GM12878 (cell line): ENCODE measurements around the gene PCED1B. TPM values are rescaled to one million over a fixed set of nuclear protein-coding genes. Genes with fewer than 3 reads are reported as not detected.

Source experiments
- ATAC-seq: fragments of 200-7000 bp; cut with Tn5 transposase; 3 replicates; pipeline ENCODE4 v1.9.1; 2020; ENCODE audit warnings: mild to moderate bottlenecking, moderate library complexity
- BruUV-seq: library from RNA; stranded (reverse); fragments of 400-500 nt; replicated peaks from 2 replicates; lab custom pipeline; 2021; lab: Mats Ljungman, UMichigan
- CTCF ChIA-PET: fragments of 300-600 bp; sonication (Branson Sonifier 250); formaldehyde crosslinking; extraction: SDS; loops from one replicate; lab custom pipeline; 2021; ENCODE audit warnings: inconsistent platforms; lab: Yijun Ruan, JAX
- POLR2A ChIA-PET: fragments of 350-600 bp; formaldehyde crosslinking; extraction: SDS; loops from one replicate; lab custom pipeline; 2021; ENCODE audit warnings: inconsistent platforms; lab: Charles Lee
- RAD21 ChIA-PET: fragments of 300-600 bp; sonication (Branson Sonifier 250); formaldehyde crosslinking; loops from one replicate; lab custom pipeline; 2023; ENCODE audit warnings: antibody characterized with exemption; ENCODE audit not compliant: unreplicated experiment; lab: Charles Lee
- SMC1A ChIA-PET: fragments of 300-600 bp; sonication (Branson Sonifier 250); formaldehyde crosslinking; loops from one replicate; lab custom pipeline; 2023; ENCODE audit not compliant: unreplicated experiment, uncharacterized antibody; lab: Charles Lee
- DNase-seq: peaks from one replicate; pipeline ENCODE4 v3.0.0-alpha.2; 2011; ENCODE audit warnings: low read depth, low spot score
- FAIRE-seq: peaks from 3 replicates; lab custom pipeline; 2011; peaks lifted over from hg19 to GRCh38; lab: Jason Lieb, UNC
- H2AFZ ChIP-seq: 2 replicates; pipeline ENCODE4 v1.6.0; 2011; ENCODE audit warnings: low read depth, low read length, control low read depth; ENCODE audit not compliant: control insufficient read depth
- H3K27ac ChIP-seq: 2 replicates; pipeline ENCODE4 v1.5.1; 2011; ENCODE audit warnings: control low read depth; ENCODE audit not compliant: control insufficient read depth, insufficient read depth
- H3K27me3 ChIP-seq, 2 experiments: replicated peaks in 1 of 2; 2 replicates each; pipeline versions ENCODE4 v1.6.0 to v1.6.1; 2011; ENCODE audit warnings: low read length in 1 of 2; ENCODE audit not compliant: control insufficient read depth in 2 of 2, insufficient read depth in 2 of 2
- H3K36me3 ChIP-seq, 2 experiments: 2 replicates each; pipeline ENCODE4 v1.5.1; 2011; ENCODE audit warnings: low read length in 1 of 2; ENCODE audit not compliant: control insufficient read depth in 2 of 2, insufficient read depth in 2 of 2
- H3K4me1 ChIP-seq: 2 replicates; pipeline ENCODE4 v1.6.1; 2011; ENCODE audit warnings: mild to moderate bottlenecking, low read length, moderate library complexity, mixed read lengths; ENCODE audit not compliant: control insufficient read depth, insufficient read depth
- H3K4me2 ChIP-seq: 2 replicates; pipeline ENCODE4 v1.6.0; 2011; ENCODE audit warnings: control low read depth; ENCODE audit not compliant: control insufficient read depth, insufficient read depth
- H3K4me3 ChIP-seq: fragments of 200-600 bp; sonication (generic); 2 replicates; pipeline ENCODE4 v1.5.1; 2016
- H3K79me2 ChIP-seq: 2 replicates; pipeline ENCODE4 v1.6.0; 2011; ENCODE audit warnings: low read length; ENCODE audit not compliant: control insufficient read depth, insufficient read depth
- H3K9ac ChIP-seq: 2 replicates; pipeline ENCODE4 v1.8.0; 2011; ENCODE audit warnings: low read length, control low read depth, mixed read lengths; ENCODE audit not compliant: control insufficient read depth, insufficient read depth
- H3K9me3 ChIP-seq: replicated peaks from 3 replicates; pipeline ENCODE4 v1.5.1; 2011; ENCODE audit warnings: mild to moderate bottlenecking, low read length; ENCODE audit not compliant: control insufficient read depth, insufficient read depth
- H4K20me1 ChIP-seq: 2 replicates; pipeline ENCODE4 v1.6.0; 2011; ENCODE audit not compliant: control insufficient read depth, insufficient read depth
- ASH2L ChIP-seq: fragments of 300-600, 200-600 bp; sonication (generic); IDR thresholded peaks from 2 replicates; pipeline ENCODE4 v1.6.1; 2017; ENCODE audit warnings: low read depth, mild to moderate bottlenecking, borderline replicate concordance
- BCLAF1 ChIP-seq: fragments of 450-650 bp; IDR thresholded peaks from 2 replicates; pipeline ENCODE4 v1.6.1; 2017; ENCODE audit warnings: antibody characterized with exemption, mild to moderate bottlenecking, moderate library complexity
- CREM ChIP-seq: IDR thresholded peaks from 2 replicates; pipeline ENCODE4 v1.6.1; 2014; ENCODE audit warnings: antibody characterized with exemption, low read depth
- EGR1 ChIP-seq, 2 experiments: IDR thresholded peaks; 1 replicate in 1 of 2; 2 replicates in 1 of 2; pipeline ENCODE4 v1.6.1; 2011 to 2012; ENCODE audit warnings: low read depth in 2 of 2, low read length in 2 of 2, borderline replicate concordance in 1 of 2, mild to moderate bottlenecking in 1 of 2, moderate library complexity in 1 of 2
- EZH2 ChIP-seq: IDR thresholded peaks from 2 replicates; pipeline ENCODE4 v1.6.1; 2012; ENCODE audit warnings: low read depth, mild to moderate bottlenecking, control low read depth, inconsistent platforms, low read length, borderline replicate concordance; ENCODE audit not compliant: control insufficient read depth
- LARP7 ChIP-seq: fragments of 450-650 bp; IDR thresholded peaks from 2 replicates; pipeline ENCODE4 v1.6.1; 2017; ENCODE audit warnings: mild to moderate bottlenecking
- MXI1 ChIP-seq: fragments of 150-350 bp; IDR thresholded peaks from 2 replicates; pipeline ENCODE4 v1.6.1; 2011; ENCODE audit warnings: low read depth, mild to moderate bottlenecking, inconsistent platforms, low read length, improper control_type of control experiment
- MYB ChIP-seq: fragments of 150-350 bp; IDR thresholded peaks from 2 replicates; pipeline ENCODE4 v1.6.1; 2014; ENCODE audit warnings: mild to moderate bottlenecking, low read depth, low read length, borderline replicate concordance
- PKNOX1 ChIP-seq: fragments of 450-650 bp; IDR thresholded peaks from 2 replicates; pipeline ENCODE4 v1.6.1; 2016; ENCODE audit warnings: mild to moderate bottlenecking
- RBBP5 ChIP-seq: fragments of 200-600 bp; sonication (generic); conservative IDR thresholded peaks from 2 replicates; pipeline ENCODE4 v1.6.1; 2016
- SP1 ChIP-seq: IDR thresholded peaks from one replicate; pipeline ENCODE4 v1.6.1; 2011; ENCODE audit warnings: low read depth, low read length
- TBL1XR1 ChIP-seq: IDR thresholded peaks from 2 replicates; pipeline ENCODE4 v1.6.1; 2012; ENCODE audit warnings: low read depth, low read length, improper control_type of control experiment
- ZSCAN29 ChIP-seq: fragments of 450-650 bp; IDR thresholded peaks from 2 replicates; pipeline ENCODE4 v1.6.1; 2017; ENCODE audit warnings: mild to moderate bottlenecking, moderate library complexity
- WGBS: methylation state at CpG from one replicate; pipeline ENCODE4 v1.1.6; 2016; ENCODE audit warnings: low lambda C conversion rate; ENCODE audit not compliant: insufficient replicate concordance, insufficient coverage; ENCODE audit errors: missing lambda C conversion rate; 5-methylcytosine and 5-hydroxymethylcytosine counted together
- in situ Hi-C: fragments of 300-500 bp; cut with MboI; formaldehyde crosslinking; loops from 9 replicates; pipeline ENCODE4 v1.14.3; 2018; ENCODE audit warnings: mixed read lengths
- intact Hi-C: fragments of 100-400 bp; cut with micrococcal nuclease; formaldehyde crosslinking; loops from one replicate; pipeline ENCODE4 v1.14.2; 2022; ENCODE audit not compliant: unreplicated experiment
- polyA plus RNA-seq, 11 experiments: library from polyadenylated mRNA; depleted of rRNA in 4 of 11; unstranded in 6 of 11; stranded (reverse) in 5 of 11; fragments of >200 nt; fragmentation: Nextera tagmentation in 4 of 11; fragmentation: Illumina TruSeq in 1 of 11; extraction: Ambion mirVana in 4 of 11; extraction: Trizol in 1 of 11; gene quantifications; 1 replicate in 1 of 11; 2 replicates in 10 of 11; pipeline versions ENCODE4 v1.2.1 to v1.2.3, GENCODE V29; 2011 to 2016; ENCODE audit warnings: inconsistent platforms in 2 of 11, missing spikeins in 2 of 11, low read depth in 1 of 11
- total RNA-seq, 4 experiments: library from RNA; depleted of rRNA in 3 of 4; stranded (reverse); fragments of >200 nt in 3 of 4; fragmentation: Illumina TruSeq in 1 of 4; extraction: Trizol in 1 of 4; gene quantifications; 2 replicates each; pipeline versions ENCODE4 v1.2.1 to v1.2.3, GENCODE V29; 2013 to 2021
- TF ChIP-seq, protein P1 (sequence below): IDR thresholded peaks from 2 replicates; pipeline ENCODE4 v1.6.1; 2012; ENCODE audit warnings: low read depth, low read length, improper control_type of control experiment
- TF ChIP-seq, protein P2 (sequence below): fragments of 450-650 bp; IDR thresholded peaks from 2 replicates; pipeline ENCODE4 v1.6.1; 2017; ENCODE audit warnings: mild to moderate bottlenecking
- TF ChIP-seq, protein P3 (sequence below): fragments of 150-350 bp; IDR thresholded peaks from 2 replicates; pipeline ENCODE4 v1.6.1; 2014; ENCODE audit warnings: mild to moderate bottlenecking, low read depth, low read length

Gene PCED1B
- total and polyA plus RNA-seq, 10 of the 15 experiments (the other 5 are each of a cell fraction or from before 2014, with no cell fraction given) = 0.80 to 8.8 (median 3.0) TPM

GRCh38 chr12:47124451-47124850 lies 45.0 kb downstream of the PCED1B start:
- H3K4me1 ChIP-seq = no peaks in the 10 kb centered on the region
- in situ Hi-C loops (no loop called here), intact Hi-C loops (no loop called here)
- DNase-seq (no peak), ATAC-seq (no peak), FAIRE-seq (no peak)
- H4K20me1 ChIP-seq = no peaks in the 10 kb centered on the region
- POLR2A ChIA-PET = no interaction called here
- H3K27ac ChIP-seq = no peak overlapping the region
- CTCF ChIA-PET = no interaction called here
- SMC1A ChIA-PET = no interaction called here
- no peak overlapping the region for H3K9ac ChIP-seq
- H2AFZ ChIP-seq = no peak overlapping the region
- 0% methylated on average over 1 of the region's 1 CpG for WGBS
- no peaks in the 10 kb centered on the region for H3K27me3 ChIP-seq
- H3K9me3 ChIP-seq = no peaks in the 10 kb centered on the region
- RAD21 ChIA-PET = no interaction called here
- H3K79me2 ChIP-seq = no peaks in the 10 kb centered on the region
- no TSS peak for BruUV-seq
- H3K36me3 ChIP-seq = no peaks in the 10 kb centered on the region
- H3K4me3 ChIP-seq = no peak overlapping the region
- no peak overlapping the region for H3K4me2 ChIP-seq
- TF ChIP-seq, protein P1, sequence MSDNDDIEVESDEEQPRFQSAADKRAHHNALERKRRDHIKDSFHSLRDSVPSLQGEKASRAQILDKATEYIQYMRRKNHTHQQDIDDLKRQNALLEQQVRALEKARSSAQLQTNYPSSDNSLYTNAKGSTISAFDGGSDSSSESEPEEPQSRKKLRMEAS = no peak
- TF ChIP-seq CREM = no peak
- TF ChIP-seq, protein P2, sequence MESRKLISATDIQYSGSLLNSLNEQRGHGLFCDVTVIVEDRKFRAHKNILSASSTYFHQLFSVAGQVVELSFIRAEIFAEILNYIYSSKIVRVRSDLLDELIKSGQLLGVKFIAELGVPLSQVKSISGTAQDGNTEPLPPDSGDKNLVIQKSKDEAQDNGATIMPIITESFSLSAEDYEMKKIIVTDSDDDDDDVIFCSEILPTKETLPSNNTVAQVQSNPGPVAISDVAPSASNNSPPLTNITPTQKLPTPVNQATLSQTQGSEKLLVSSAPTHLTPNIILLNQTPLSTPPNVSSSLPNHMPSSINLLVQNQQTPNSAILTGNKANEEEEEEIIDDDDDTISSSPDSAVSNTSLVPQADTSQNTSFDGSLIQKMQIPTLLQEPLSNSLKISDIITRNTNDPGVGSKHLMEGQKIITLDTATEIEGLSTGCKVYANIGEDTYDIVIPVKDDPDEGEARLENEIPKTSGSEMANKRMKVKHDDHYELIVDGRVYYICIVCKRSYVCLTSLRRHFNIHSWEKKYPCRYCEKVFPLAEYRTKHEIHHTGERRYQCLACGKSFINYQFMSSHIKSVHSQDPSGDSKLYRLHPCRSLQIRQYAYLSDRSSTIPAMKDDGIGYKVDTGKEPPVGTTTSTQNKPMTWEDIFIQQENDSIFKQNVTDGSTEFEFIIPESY = no peak
- TF ChIP-seq, protein P3, sequence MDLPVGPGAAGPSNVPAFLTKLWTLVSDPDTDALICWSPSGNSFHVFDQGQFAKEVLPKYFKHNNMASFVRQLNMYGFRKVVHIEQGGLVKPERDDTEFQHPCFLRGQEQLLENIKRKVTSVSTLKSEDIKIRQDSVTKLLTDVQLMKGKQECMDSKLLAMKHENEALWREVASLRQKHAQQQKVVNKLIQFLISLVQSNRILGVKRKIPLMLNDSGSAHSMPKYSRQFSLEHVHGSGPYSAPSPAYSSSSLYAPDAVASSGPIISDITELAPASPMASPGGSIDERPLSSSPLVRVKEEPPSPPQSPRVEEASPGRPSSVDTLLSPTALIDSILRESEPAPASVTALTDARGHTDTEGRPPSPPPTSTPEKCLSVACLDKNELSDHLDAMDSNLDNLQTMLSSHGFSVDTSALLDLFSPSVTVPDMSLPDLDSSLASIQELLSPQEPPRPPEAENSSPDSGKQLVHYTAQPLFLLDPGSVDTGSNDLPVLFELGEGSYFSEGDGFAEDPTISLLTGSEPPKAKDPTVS = no peak
- TF ChIP-seq EZH2 = no peak
- no peak for TF ChIP-seq RBBP5
- TF ChIP-seq TBL1XR1 = no peak
- no peak for TF ChIP-seq SP1
- no peak for TF ChIP-seq LARP7
- no peak for TF ChIP-seq PKNOX1
- no peak for TF ChIP-seq EGR1 (IDR thresholded peaks at IDR 0.05; ENCODE audit: borderline replicate concordance in 1 of 2, low read depth in 2 of 2, low read length in 2 of 2)
- no peak for TF ChIP-seq ASH2L
- no peak for TF ChIP-seq MYB
- no peak for TF ChIP-seq MXI1
- no peak for TF ChIP-seq BCLAF1
- TF ChIP-seq ZSCAN29 = no peak
